Activated effector memory CD4-positive, alpha-beta T cell treated with anti-CD3 and anti-CD28 coated beads, Interleukin-2, amount 50 U/mL, for 16 hours (primary cell): ENCODE data around the gene DRD4.

Source experiments
- DNase-seq: peaks from one replicate; pipeline ENCODE4 v3.0.0-alpha.2; 2020

The DRD4 gene

GRCh38 chr11:636511-637332 is at the start of gene DRD4:
Gene DRD4 (plus strand): TSS chr11:637269. CDS start chr11:637305, 36 bp downstream.
- no peak for DNase-seq

GRCh38 chr11:587546-587945 is 49.5 kb upstream of the DRD4 start:
- DNase-seq: no peak

- peak; percentile 83 for DNase-seq
These were observed 49.1 kb upstream of the DRD4 start for GRCh38 chr11:587978-588380.

- no peak for DNase-seq
These were observed 47.3 kb upstream of the DRD4 start for GRCh38 chr11:589798-590197.

- no peak for DNase-seq
These were observed 46.1 kb upstream of the DRD4 start for GRCh38 chr11:590997-591396.

- no peak for DNase-seq
These were observed 44.6 kb upstream of the DRD4 start for GRCh38 chr11:592501-592900.

- no peak for DNase-seq
These were observed 44.2 kb upstream of the DRD4 start for GRCh38 chr11:592918-593317.

GRCh38 chr11:593347-593746 is 43.7 kb upstream of the DRD4 start:
- DNase-seq: no peak

GRCh38 chr11:595400-595799 is 41.7 kb upstream of the DRD4 start:
- no peak for DNase-seq

GRCh38 chr11:596374-596773 is 40.7 kb upstream of the DRD4 start:
- DNase-seq: no peak

- DNase-seq: no peak
These were observed 39.8 kb upstream of the DRD4 start for GRCh38 chr11:597166-597725.

- no peak for DNase-seq
These were observed 38.9 kb upstream of the DRD4 start for GRCh38 chr11:598005-598680.

GRCh38 chr11:601573-602245 is 35.4 kb upstream of the DRD4 start:
- no peak for DNase-seq

GRCh38 chr11:603154-603553 is 33.9 kb upstream of the DRD4 start:
- no peak for DNase-seq

- no peak for DNase-seq
These were observed 31.6 kb upstream of the DRD4 start for GRCh38 chr11:605286-606129.

- no peak for DNase-seq
These were observed 30.8 kb upstream of the DRD4 start for GRCh38 chr11:606245-606644.

- no peak for DNase-seq
These were observed 29.9 kb upstream of the DRD4 start for GRCh38 chr11:607020-607780.

- no peak for DNase-seq
These were observed 29.0 kb upstream of the DRD4 start for GRCh38 chr11:607971-608659.

- DNase-seq: no peak
These were observed 28.2 kb upstream of the DRD4 start for GRCh38 chr11:608791-609251.

- DNase-seq: no peak
These were observed 27.7 kb upstream of the DRD4 start for GRCh38 chr11:609341-609811.
